Bronchial epithelial cell (primary cell): ENCODE measurements around the gene LCK. TPM values are rescaled to one million over a fixed set of nuclear protein-coding genes. Genes with fewer than 3 reads are reported as not detected.

Source experiments
- DNase-seq: peaks from one replicate; pipeline ENCODE4 v3.0.0-alpha.2; 2010; ENCODE audit warnings: low read depth
- FAIRE-seq: peaks from 2 replicates; lab custom pipeline; 2011; peaks lifted over from hg19 to GRCh38; lab: Jason Lieb, UNC
- H3K27me3 ChIP-seq: 2 replicates; pipeline ENCODE4 v1.5.1; 2011; ENCODE audit warnings: low read length; ENCODE audit not compliant: control insufficient read depth, insufficient read depth
- H3K36me3 ChIP-seq: 2 replicates; pipeline ENCODE4 v1.5.1; 2011; ENCODE audit warnings: low read length; ENCODE audit not compliant: control insufficient read depth, insufficient read depth
- H3K4me3 ChIP-seq: 2 replicates; pipeline ENCODE4 v1.5.1; 2011; ENCODE audit warnings: mild to moderate bottlenecking, low read depth, low read length, control low read depth
- CTCF ChIP-seq: IDR thresholded peaks from 2 replicates; pipeline ENCODE4 v1.5.1; 2011; ENCODE audit warnings: mild to moderate bottlenecking, moderate library complexity, low read length, control low read depth, inconsistent platforms; ENCODE audit not compliant: insufficient read depth, severe bottlenecking
- total RNA-seq: library from RNA; depleted of rRNA; stranded (reverse); fragments of >200 nt; gene quantifications from 2 replicates; pipeline ENCODE4 v1.2.1, GENCODE V29; 2014

Gene LCK
- total RNA-seq, 1 donor from 2014 or later = not detected

DNA sequence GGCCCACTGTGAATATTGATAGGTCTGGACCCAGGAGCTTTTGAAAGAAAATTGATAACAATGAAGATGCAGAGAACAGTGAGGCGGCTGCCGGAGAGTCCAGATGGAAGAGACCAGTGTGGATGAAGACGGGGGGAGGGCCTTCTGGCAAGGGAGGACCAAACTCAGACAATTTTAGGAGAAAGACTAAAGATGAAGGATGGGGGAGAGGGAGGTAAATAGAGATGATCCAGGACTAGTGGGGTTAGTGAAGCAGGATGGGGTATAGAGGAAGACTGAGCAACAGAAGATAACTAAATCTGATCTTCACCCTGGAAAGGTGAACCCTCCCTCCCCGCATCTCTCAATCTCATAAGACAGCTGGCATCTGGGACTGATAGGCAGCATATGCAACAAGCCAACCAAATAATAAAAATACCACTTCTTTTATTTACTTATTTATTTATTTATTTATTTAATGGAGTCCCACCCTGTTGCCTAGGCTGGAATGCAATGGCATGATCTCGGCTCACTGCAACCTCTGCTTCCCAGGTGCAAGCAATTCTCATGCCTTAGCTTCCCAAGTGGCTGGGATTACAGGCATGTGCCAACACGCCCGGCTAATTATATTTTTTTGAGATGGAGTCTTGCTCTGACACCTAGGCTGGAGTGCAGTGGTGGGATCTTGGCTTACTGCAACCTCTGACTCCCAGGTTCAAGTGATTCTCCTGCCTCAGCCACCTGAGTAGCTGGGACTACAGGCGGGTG lies 18.3 kb upstream of the LCK start:
- DNase-seq = peak; percentile 55
- Histone ChIP-seq H3K4me3 (no peak overlapping the region), H3K36me3 (peaks cover 16% of the 10 kb centered on the region), H3K27me3 (no peaks in the 10 kb centered on the region)
- TF ChIP-seq CTCF = no peak
- no peak for FAIRE-seq

GRCh38 chr1:32234792-32235191 lies 16.3 kb upstream of the LCK start:
- TF ChIP-seq CTCF = no peak
- FAIRE-seq (peak; percentile 77), DNase-seq (no peak)
- no peak overlapping the region for H3K4me3 ChIP-seq
- peaks cover 5% of the 10 kb centered on the region for H3K36me3 ChIP-seq
- no peaks in the 10 kb centered on the region for H3K27me3 ChIP-seq

DNA sequence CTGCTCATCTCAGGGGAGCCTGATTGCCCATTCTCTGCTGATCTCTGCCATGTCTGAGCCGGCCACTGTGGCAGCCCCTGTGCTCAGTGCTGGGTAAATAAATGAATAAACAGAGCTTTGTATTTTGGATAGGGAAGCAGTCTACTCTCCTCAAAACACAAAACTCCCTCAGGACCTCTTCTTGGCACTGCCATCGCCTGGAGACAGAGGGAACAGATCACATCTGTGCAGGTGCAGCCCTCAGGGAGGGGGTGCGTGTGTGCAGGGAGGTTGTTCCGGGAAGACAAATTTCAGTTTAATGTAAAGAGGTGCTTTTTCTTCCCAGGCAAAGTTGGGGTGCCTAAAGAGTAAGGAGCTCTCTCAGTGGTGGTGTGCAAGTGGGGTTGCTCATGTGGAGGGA lies 11.7 kb upstream of the LCK start:
- Histone ChIP-seq H3K4me3 (no peak overlapping the region), H3K36me3 (no peaks in the 10 kb centered on the region), H3K27me3 (no peaks in the 10 kb centered on the region)
- FAIRE-seq (no peak), DNase-seq (no peak)
- TF ChIP-seq CTCF = no peak

DNA sequence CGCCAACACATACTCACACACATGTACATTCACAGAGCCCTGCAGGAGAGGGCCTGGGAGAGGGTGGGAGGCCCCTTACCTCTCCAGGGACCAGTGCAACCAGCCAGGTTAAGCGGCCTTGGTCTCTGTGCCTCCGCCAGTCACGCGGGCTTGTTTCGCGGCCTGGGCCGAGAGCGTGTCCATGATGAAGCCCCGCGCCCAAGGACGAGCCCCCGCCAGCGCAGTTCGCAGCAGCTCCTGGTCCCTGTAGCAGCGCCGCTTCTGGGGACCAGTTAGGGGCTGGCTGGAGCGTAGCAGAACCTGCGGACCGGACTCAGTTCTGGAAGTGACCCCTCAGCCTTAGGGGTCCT lies 11.3 kb upstream of the LCK start:
- TF ChIP-seq CTCF = no peak
- no peaks in the 10 kb centered on the region for H3K27me3 ChIP-seq
- peak overlapping the region; percentile 43 for H3K4me3 ChIP-seq
- no peak for FAIRE-seq
- H3K36me3 ChIP-seq = no peaks in the 10 kb centered on the region
- DNase-seq = no peak

DNA sequence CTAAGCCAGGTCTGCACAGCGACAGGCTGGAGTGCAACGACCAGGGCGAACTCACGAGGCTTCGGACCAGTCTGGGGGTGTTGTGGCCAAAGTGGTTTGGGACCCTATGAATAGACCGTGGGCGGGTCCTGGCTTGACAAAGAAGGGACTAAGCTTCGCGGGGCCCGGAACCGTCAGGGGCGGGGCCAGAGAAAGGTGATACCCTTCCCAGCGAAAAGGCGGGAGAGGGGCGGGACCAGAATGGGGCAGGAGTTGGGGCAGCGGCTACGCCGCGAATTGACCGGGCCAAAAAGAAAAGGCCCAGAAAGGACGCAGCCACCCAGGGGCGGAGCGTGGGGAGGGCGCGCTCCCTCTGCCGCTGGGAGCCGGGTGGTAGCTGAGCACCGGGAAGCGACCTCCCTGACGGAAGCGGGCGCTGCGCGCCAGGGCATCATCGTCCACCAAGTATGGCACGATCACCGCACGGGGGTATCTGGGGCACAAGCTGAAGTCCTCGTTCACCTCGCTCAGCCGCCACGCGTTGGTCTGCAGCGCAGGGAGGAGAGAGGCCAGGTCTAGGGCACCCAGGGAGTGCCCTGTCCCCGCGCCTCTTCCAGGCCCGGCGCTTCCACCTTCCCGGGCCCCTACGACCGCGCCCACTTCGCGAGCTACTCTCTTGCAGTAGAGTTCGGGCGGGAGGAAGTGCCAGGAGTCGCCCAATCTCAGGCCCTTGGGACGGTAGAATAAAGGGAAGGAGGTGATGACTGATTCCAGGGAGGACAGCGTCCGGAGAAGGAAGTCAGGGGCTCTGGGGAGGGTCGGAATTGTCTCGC lies 10.7 kb upstream of the LCK start:
- peak; percentile 34 for TF ChIP-seq CTCF
- Histone ChIP-seq H3K27me3 (no peaks in the 10 kb centered on the region), H3K36me3 (no peaks in the 10 kb centered on the region), H3K4me3 (peak overlapping the region; percentile 43)
- DNase-seq = no peak
- FAIRE-seq = no peak
